SK-N-SH treated with all-trans-retinoic acid at 6 μM for 48 hours (cell line): Measurements from ENCODE around the gene CTPS2.

Experiments
- ARNTL ChIP-seq: fragments of 450-650 bp; formaldehyde crosslinking; IDR thresholded peaks from 2 replicates; pipeline ENCODE4 v1.5.0; 2020; ENCODE audit warnings: low read depth, mild to moderate bottlenecking, moderate library complexity, borderline replicate concordance
- BACH2 ChIP-seq: fragments of 250-450 bp; sonication (Bioruptor Pico); IDR thresholded peaks from 2 replicates; pipeline ENCODE4 v1.9.0; 2021; ENCODE audit warnings: mild to moderate bottlenecking, borderline replicate concordance
- CREB5 ChIP-seq: fragments of 250-450 bp; sonication (Bioruptor Pico); IDR thresholded peaks from 2 replicates; pipeline ENCODE4 v1.5.1; 2020; ENCODE audit warnings: low read depth, mild to moderate bottlenecking, moderate library complexity
- CSRNP3 ChIP-seq: fragments of 250-450 bp; sonication (Bioruptor Pico); IDR thresholded peaks from 2 replicates; pipeline ENCODE4 v1.5.1; 2021; ENCODE audit warnings: mild to moderate bottlenecking, moderate library complexity
- ESRRG ChIP-seq: fragments of 250-450 bp; sonication (Bioruptor Pico); IDR thresholded peaks from 2 replicates; pipeline ENCODE4 v1.6.1; 2021; ENCODE audit warnings: mild to moderate bottlenecking
- ISL1 ChIP-seq: fragments of 250-450 bp; sonication (Bioruptor Pico); IDR thresholded peaks from 2 replicates; pipeline ENCODE4 v2.1.2; 2022; ENCODE audit warnings: mild to moderate bottlenecking, moderate library complexity
- OSR1 ChIP-seq: fragments of 250-450 bp; sonication (Bioruptor Pico); IDR thresholded peaks from 2 replicates; pipeline ENCODE4 v1.8.0; 2022; ENCODE audit warnings: moderate library complexity, mild to moderate bottlenecking, inconsistent platforms
- PATZ1 ChIP-seq: fragments of 250-450 bp; sonication (Bioruptor Pico); IDR thresholded peaks from 2 replicates; pipeline ENCODE4 v1.8.0; 2020; ENCODE audit warnings: mild to moderate bottlenecking, moderate library complexity, borderline replicate concordance
- RARB ChIP-seq: fragments of 250-450 bp; sonication (Bioruptor Pico); IDR thresholded peaks from 2 replicates; pipeline ENCODE4 v1.8.0; 2021; ENCODE audit warnings: mild to moderate bottlenecking, moderate library complexity
- TCF4 ChIP-seq: fragments of 250-450 bp; sonication (Bioruptor Pico); IDR thresholded peaks from 2 replicates; pipeline ENCODE4 v1.8.0; 2021; ENCODE audit warnings: mild to moderate bottlenecking, moderate library complexity, borderline replicate concordance
- TSHZ2 ChIP-seq: fragments of 250-450 bp; sonication (Bioruptor Pico); IDR thresholded peaks from 2 replicates; pipeline ENCODE4 v1.5.0; 2020; ENCODE audit warnings: mild to moderate bottlenecking, moderate library complexity
- ZFP30 ChIP-seq: fragments of 450-650 bp; formaldehyde crosslinking; IDR thresholded peaks from 2 replicates; pipeline ENCODE4 v1.5.0; 2022; ENCODE audit warnings: mild to moderate bottlenecking, moderate library complexity
- ZNF8 ChIP-seq: fragments of 450-650 bp; formaldehyde crosslinking; IDR thresholded peaks from 2 replicates; pipeline ENCODE4 v1.5.0; 2020; ENCODE audit warnings: mild to moderate bottlenecking, moderate library complexity

- TF ChIP-seq ZNF8: no peak
- TF ChIP-seq CSRNP3 (CRISPR knock-in tag): no peak
- no peak for TF ChIP-seq CREB5 (CRISPR knock-in tag)
- TF ChIP-seq PATZ1 (CRISPR knock-in tag): no peak
- TF ChIP-seq ZFP30 (CRISPR knock-in tag): no peak
- TF ChIP-seq TSHZ2 (CRISPR knock-in tag): no peak
- no peak for TF ChIP-seq OSR1 (CRISPR knock-in tag)
- no peak for TF ChIP-seq TCF4 (CRISPR knock-in tag)
- TF ChIP-seq ISL1 (CRISPR knock-in tag): no peak
- TF ChIP-seq RARB (CRISPR knock-in tag): no peak
- TF ChIP-seq ARNTL: no peak
- TF ChIP-seq ESRRG (CRISPR knock-in tag): no peak
- TF ChIP-seq BACH2 (CRISPR knock-in tag): no peak
These were observed 153.3 kb downstream of the CTPS2 start for GRCh38 chrX:16559206-16559619.
